Keratinocyte (primary cell): ENCODE results near the gene SLC6A9.

Source experiments
- EZH2 ChIP-seq: IDR thresholded peaks from one replicate; pipeline ENCODE4 v1.6.1; 2012; ENCODE audit warnings: inconsistent platforms, mild to moderate bottlenecking, low read length, moderate library complexity
- TF ChIP-seq, protein P1 (sequence below), 3 experiments: IDR thresholded peaks in 1 of 3; conservative IDR thresholded peaks in 1 of 3; optimal IDR thresholded peaks in 1 of 3; 2 replicates in 2 of 3; 3 replicates in 1 of 3; pipeline versions ENCODE3 to v1.5.1; 2011; ENCODE audit warnings: low read length in 3 of 3, mild to moderate bottlenecking in 3 of 3, moderate library complexity in 2 of 3, control low read depth in 1 of 3, inconsistent platforms in 1 of 3; ENCODE audit not compliant: insufficient read depth in 2 of 3; ENCODE audit errors: extremely low read depth in 1 of 3

DNA sequence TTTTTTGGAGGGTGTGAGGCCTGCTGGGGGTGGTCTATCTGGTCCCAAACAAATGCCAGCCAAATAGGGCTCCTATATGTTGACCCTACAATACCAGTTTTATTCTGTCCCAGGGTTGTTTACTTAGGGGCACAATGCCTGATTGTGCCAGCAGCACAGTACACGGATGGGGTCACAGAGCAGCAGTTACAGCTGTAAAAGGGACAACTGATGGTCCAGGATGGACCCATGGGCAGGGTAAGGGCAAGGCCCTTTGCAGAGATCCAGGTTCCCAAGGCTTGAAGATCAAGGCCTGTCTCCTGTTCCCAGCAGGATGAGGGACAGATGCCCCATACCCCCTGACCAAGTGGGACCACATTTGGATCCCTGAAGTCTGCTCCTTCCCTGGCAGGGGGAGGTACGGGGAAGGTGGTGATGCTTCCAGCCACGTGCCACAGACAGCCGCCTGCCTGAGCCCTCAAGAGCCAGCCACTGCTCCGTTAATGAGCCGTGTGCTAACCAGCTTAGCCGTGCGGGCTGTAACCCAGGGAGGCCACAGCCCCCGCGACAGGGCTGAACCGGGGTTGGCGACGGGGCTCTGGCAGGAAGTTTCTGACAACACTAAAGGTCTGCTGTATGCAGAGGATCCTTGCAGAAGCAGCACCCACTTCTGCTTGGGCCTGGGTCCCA lies 18.2 kb downstream of the SLC6A9 start:
- TF ChIP-seq, protein P1, sequence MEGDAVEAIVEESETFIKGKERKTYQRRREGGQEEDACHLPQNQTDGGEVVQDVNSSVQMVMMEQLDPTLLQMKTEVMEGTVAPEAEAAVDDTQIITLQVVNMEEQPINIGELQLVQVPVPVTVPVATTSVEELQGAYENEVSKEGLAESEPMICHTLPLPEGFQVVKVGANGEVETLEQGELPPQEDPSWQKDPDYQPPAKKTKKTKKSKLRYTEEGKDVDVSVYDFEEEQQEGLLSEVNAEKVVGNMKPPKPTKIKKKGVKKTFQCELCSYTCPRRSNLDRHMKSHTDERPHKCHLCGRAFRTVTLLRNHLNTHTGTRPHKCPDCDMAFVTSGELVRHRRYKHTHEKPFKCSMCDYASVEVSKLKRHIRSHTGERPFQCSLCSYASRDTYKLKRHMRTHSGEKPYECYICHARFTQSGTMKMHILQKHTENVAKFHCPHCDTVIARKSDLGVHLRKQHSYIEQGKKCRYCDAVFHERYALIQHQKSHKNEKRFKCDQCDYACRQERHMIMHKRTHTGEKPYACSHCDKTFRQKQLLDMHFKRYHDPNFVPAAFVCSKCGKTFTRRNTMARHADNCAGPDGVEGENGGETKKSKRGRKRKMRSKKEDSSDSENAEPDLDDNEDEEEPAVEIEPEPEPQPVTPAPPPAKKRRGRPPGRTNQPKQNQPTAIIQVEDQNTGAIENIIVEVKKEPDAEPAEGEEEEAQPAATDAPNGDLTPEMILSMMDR (optimal IDR thresholded peaks at IDR 0.05 in 1 of 3, IDR thresholded peaks at IDR 0.05 in 1 of 3, conservative IDR thresholded peaks at IDR 0.05 in 1 of 3; ENCODE audit: extremely low read depth in 1 of 3, insufficient read depth in 2 of 3, low read length in 3 of 3), result no peak
- no peak for TF ChIP-seq EZH2
